Motor neuron (in vitro differentiated cells): ENCODE data around the gene BAHCC1. TPM values are rescaled to one million over a fixed set of nuclear protein-coding genes. Genes with fewer than 3 reads are reported as not detected.

Experiments
- ATAC-seq, 8 experiments: fragments of 200-7000 bp; cut with Tn5 transposase; replicated peaks in 6 of 8; 2 replicates each; pipeline ENCODE4 v1.8.0; 2021; ENCODE audit warnings: mild to moderate bottlenecking in 8 of 8, moderate library complexity in 8 of 8
- H3K27ac ChIP-seq, 2 donors: fragments of 250-450 bp; sonication (Bioruptor Pico); 2 replicates each; pipeline ENCODE4 v1.9.0; 2021; ENCODE audit warnings: antibody characterized with exemption in 2 of 2, mild to moderate bottlenecking in 2 of 2, moderate library complexity in 1 of 2
- H3K4me1 ChIP-seq, 2 donors: fragments of 250-450 bp; sonication (Bioruptor Pico); replicated peaks in 1 of 2; 2 replicates each; pipeline ENCODE4 v1.6.1; 2021; ENCODE audit warnings: antibody characterized with exemption in 2 of 2, mild to moderate bottlenecking in 2 of 2, moderate library complexity in 1 of 2
- H3K4me3 ChIP-seq, 5 donors: fragments of 250-450 bp; sonication (Bioruptor Pico); 2 replicates each; pipeline ENCODE4 v1.9.0; 2021; ENCODE audit warnings: antibody characterized with exemption in 5 of 5, mild to moderate bottlenecking in 5 of 5, moderate library complexity in 4 of 5
- WGBS, 10 experiments: fragments of 450-650 bp; shearing (Covaris generic); methylation state at CpG; one replicate each; pipeline ENCODE4 v1.0.0; 2022; 5-methylcytosine and 5-hydroxymethylcytosine counted together
- in situ Hi-C, 9 experiments: fragments of 400-800 bp; cut with MboI; loops; one replicate each; pipeline ENCODE4 v1.15.0; 2021; ENCODE audit warnings: low sequenced_read_pairs in 9 of 9, low pct_unique_long_range_greater_than_20kb in 2 of 9; ENCODE audit not compliant: unreplicated experiment in 9 of 9
- total RNA-seq, 8 experiments: library from RNA; unstranded; fragments of 300-600 nt; gene quantifications; 2 replicates each; pipeline versions ENCODE4 v1.2.3 to v1.2.4, GENCODE V29; 2022

Gene BAHCC1
- total RNA-seq, 8 experiments from 2014 or later = 1.9 to 19.5 (median 10.4) TPM

GRCh38 chr17:81373536-81374160 lies 21.6 kb upstream of the BAHCC1 start:
- 83 to 95% (median 91%) methylated on average over 5 to 18 of the region's 24 CpGs; no CpG with 5 or more reads in 6 of the 10 experiments for WGBS, 10 experiments
- in situ Hi-C loops = no loop called here
- no peak overlapping the region for H3K27ac ChIP-seq
- H3K4me1 ChIP-seq = peaks cover 0 to 8% of the 10 kb centered on the region in 2 donors
- no peak overlapping the region for H3K4me3 ChIP-seq
- no peak for ATAC-seq

GRCh38 chr17:81374890-81375289 lies 20.4 kb upstream of the BAHCC1 start:
- 73 to 100% (median 94%) methylated on average over 1 to 5 of the region's 5 CpGs for WGBS, 10 experiments
- no peak for ATAC-seq
- H3K4me3 ChIP-seq = no peak overlapping the region
- H3K4me1 ChIP-seq = peaks cover 0 to 8% of the 10 kb centered on the region in 2 donors
- H3K27ac ChIP-seq = no peak overlapping the region
- in situ Hi-C loops = loop anchor here in 3 of 9 experiments (25.0 kb wide), 1 partner anchor 112 kb away; no protein-coding TSS in a partner anchor

GRCh38 chr17:81376946-81377714 lies 18.1 kb upstream of the BAHCC1 start:
- Histone ChIP-seq H3K4me1 (peaks cover 0 to 7% of the 10 kb centered on the region in 2 donors), H3K4me3 (no peak overlapping the region), H3K27ac (no peak overlapping the region)
- WGBS, 10 experiments = 78 to 100% (median 94%) methylated on average over 1 to 16 of the region's 25 CpGs; no CpG with 5 or more reads in 1 of the 10 experiments
- ATAC-seq = no peak
- in situ Hi-C loops = loop anchor here in 3 of 9 experiments (25.0 kb wide), 1 partner anchor 110 kb away; no protein-coding TSS in a partner anchor

GRCh38 chr17:81378941-81379511 lies 16.2 kb upstream of the BAHCC1 start:
- Histone ChIP-seq H3K4me3 (no peak overlapping the region), H3K4me1 (no peaks in the 10 kb centered on the region), H3K27ac (no peak overlapping the region)
- peak in 6 of 8 experiments; percentile 23 to 35 (median 27) for ATAC-seq
- WGBS, 10 experiments = no CpG with 5 or more reads among the region's 11 CpGs
- in situ Hi-C loops = loop anchor here in 3 of 9 experiments (25.0 kb wide), 1 partner anchor 108 kb away; no protein-coding TSS in a partner anchor

GRCh38 chr17:81379523-81379942 lies 15.7 kb upstream of the BAHCC1 start:
- 40 to 70% methylated on average over 1 to 2 of the region's 17 CpGs; no CpG with 5 or more reads in 8 of the 10 experiments for WGBS, 10 experiments
- Histone ChIP-seq H3K4me1 (no peaks in the 10 kb centered on the region), H3K27ac (no peak overlapping the region), H3K4me3 (no peak overlapping the region)
- ATAC-seq = peak in 7 of 8 experiments; percentile 23 to 53 (median 34)
- in situ Hi-C loops = loop anchor here in 3 of 9 experiments (25.0 kb wide), 1 partner anchor 108 kb away; no protein-coding TSS in a partner anchor

GRCh38 chr17:81380131-81380530 lies 15.1 kb upstream of the BAHCC1 start:
- WGBS, 10 experiments = 20 to 100% (median 100%) methylated on average over 1 to 2 of the region's 6 CpGs; no CpG with 5 or more reads in 7 of the 10 experiments
- H3K27ac ChIP-seq = no peak overlapping the region
- no peak for ATAC-seq

GRCh38 chr17:81380666-81381518 lies 14.4 kb upstream of the BAHCC1 start:
- no peak overlapping the region for H3K27ac ChIP-seq
- H3K4me3 ChIP-seq = no peak overlapping the region
- in situ Hi-C loops = loop anchor here in 3 of 9 experiments (25.0 kb wide), 1 partner anchor 106 kb away; no protein-coding TSS in a partner anchor
- H3K4me1 ChIP-seq = peaks cover 11% of the 10 kb centered on the region in 2 donors
- WGBS, 10 experiments = 76 to 100% (median 86%) methylated on average over 2 to 17 of the region's 34 CpGs; no CpG with 5 or more reads in 4 of the 10 experiments
- ATAC-seq = no peak

More at GRCh38 chr17:81380131-81380530, 15.1 kb upstream of the BAHCC1 start:
- Histone ChIP-seq H3K4me1 (peaks cover 3 to 4% of the 10 kb centered on the region in 2 donors), H3K4me3 (no peak overlapping the region)
- in situ Hi-C loops = loop anchor here in 3 of 9 experiments (25.0 kb wide), 1 partner anchor 107 kb away; no protein-coding TSS in a partner anchor

GRCh38 chr17:81381632-81382577 lies 13.4 kb upstream of the BAHCC1 start:
- H3K27ac ChIP-seq = no peak overlapping the region
- peaks cover 18 to 21% of the 10 kb centered on the region in 2 donors for H3K4me1 ChIP-seq
- 73 to 100% (median 90%) methylated on average over 1 to 9 of the region's 37 CpGs; no CpG with 5 or more reads in 3 of the 10 experiments for WGBS, 10 experiments
- in situ Hi-C loops = loop anchor here in 3 of 9 experiments (25.0 kb wide), 1 partner anchor 105 kb away; no protein-coding TSS in a partner anchor
- no peak for ATAC-seq
- no peak overlapping the region for H3K4me3 ChIP-seq

GRCh38 chr17:81382851-81383250 lies 12.4 kb upstream of the BAHCC1 start:
- 100% methylated on average over 1 of the region's 6 CpGs; no CpG with 5 or more reads in 9 of the 10 experiments for WGBS, 10 experiments
- ATAC-seq = no peak
- Histone ChIP-seq H3K4me1 (peaks cover 23 to 31% of the 10 kb centered on the region in 2 donors), H3K27ac (no peak overlapping the region), H3K4me3 (no peak overlapping the region)
- in situ Hi-C loops = loop anchor here in 3 of 9 experiments (25.0 kb wide), 1 partner anchor 104 kb away; no protein-coding TSS in a partner anchor

GRCh38 chr17:81383504-81384421 lies 11.5 kb upstream of the BAHCC1 start:
- 78 to 85% (median 83%) methylated on average over 1 to 5 of the region's 32 CpGs; no CpG with 5 or more reads in 7 of the 10 experiments for WGBS, 10 experiments
- peaks cover 32 to 40% of the 10 kb centered on the region in 2 donors for H3K4me1 ChIP-seq
- no peak overlapping the region for H3K4me3 ChIP-seq
- in situ Hi-C loops = loop anchor here in 3 of 9 experiments (25.0 kb wide), 1 partner anchor 104 kb away; no protein-coding TSS in a partner anchor
- H3K27ac ChIP-seq = no peak overlapping the region
- no peak for ATAC-seq
